GM06990 (cell line): ENCODE results near the gene KLF18.

ENCODE experiments used
- DNase-seq: peaks from one replicate; pipeline ENCODE4 v3.0.0-alpha.2; 2011; ENCODE audit not compliant: insufficient read length; ENCODE audit errors: extremely low read depth
- H3K27me3 ChIP-seq: replicated peaks from 2 replicates; pipeline ENCODE4 v1.6.0; 2011; ENCODE audit warnings: low read length; ENCODE audit not compliant: control insufficient read depth, insufficient read depth
- H3K36me3 ChIP-seq: 2 replicates; pipeline ENCODE4 v1.5.1; 2011; ENCODE audit warnings: low read length; ENCODE audit not compliant: control insufficient read depth, insufficient read depth
- H3K4me3 ChIP-seq: replicated peaks from 2 replicates; pipeline ENCODE4 v1.5.1; 2011; ENCODE audit warnings: low read depth, mild to moderate bottlenecking, control low read depth, low read length
- TF ChIP-seq, protein P1 (sequence below): IDR thresholded peaks from 2 replicates; pipeline ENCODE4 v1.5.1; 2011; ENCODE audit warnings: low read length, control low read depth, mild to moderate bottlenecking, inconsistent platforms; ENCODE audit not compliant: insufficient read depth, poor library complexity, severe bottlenecking

The KLF18 gene

DNA sequence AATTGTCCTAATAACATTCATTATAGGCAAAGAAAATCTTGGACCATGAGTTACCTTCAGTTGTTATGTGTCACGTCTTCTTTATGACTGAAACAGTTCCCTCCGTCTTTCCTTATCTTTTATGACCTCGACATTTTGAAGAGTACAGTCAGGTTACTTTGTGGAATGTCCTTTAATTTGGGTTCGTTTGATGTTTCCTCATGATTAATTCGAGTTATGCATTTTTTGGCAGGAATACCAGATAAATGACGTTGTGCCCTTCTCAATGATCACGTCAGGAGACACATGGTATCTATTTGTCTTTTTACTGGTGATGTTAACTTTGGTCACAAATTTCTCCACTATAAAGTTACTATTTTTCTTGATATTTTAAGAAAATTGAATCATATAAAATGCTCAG is 40.1 kb downstream of the KLF18 start:
- Histone ChIP-seq H3K36me3 (no peaks in the 10 kb centered on the region), H3K27me3 (no peaks in the 10 kb centered on the region), H3K4me3 (no peak overlapping the region)
- no peak for DNase-seq
- TF ChIP-seq, protein P1, sequence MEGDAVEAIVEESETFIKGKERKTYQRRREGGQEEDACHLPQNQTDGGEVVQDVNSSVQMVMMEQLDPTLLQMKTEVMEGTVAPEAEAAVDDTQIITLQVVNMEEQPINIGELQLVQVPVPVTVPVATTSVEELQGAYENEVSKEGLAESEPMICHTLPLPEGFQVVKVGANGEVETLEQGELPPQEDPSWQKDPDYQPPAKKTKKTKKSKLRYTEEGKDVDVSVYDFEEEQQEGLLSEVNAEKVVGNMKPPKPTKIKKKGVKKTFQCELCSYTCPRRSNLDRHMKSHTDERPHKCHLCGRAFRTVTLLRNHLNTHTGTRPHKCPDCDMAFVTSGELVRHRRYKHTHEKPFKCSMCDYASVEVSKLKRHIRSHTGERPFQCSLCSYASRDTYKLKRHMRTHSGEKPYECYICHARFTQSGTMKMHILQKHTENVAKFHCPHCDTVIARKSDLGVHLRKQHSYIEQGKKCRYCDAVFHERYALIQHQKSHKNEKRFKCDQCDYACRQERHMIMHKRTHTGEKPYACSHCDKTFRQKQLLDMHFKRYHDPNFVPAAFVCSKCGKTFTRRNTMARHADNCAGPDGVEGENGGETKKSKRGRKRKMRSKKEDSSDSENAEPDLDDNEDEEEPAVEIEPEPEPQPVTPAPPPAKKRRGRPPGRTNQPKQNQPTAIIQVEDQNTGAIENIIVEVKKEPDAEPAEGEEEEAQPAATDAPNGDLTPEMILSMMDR, result no peak

DNA sequence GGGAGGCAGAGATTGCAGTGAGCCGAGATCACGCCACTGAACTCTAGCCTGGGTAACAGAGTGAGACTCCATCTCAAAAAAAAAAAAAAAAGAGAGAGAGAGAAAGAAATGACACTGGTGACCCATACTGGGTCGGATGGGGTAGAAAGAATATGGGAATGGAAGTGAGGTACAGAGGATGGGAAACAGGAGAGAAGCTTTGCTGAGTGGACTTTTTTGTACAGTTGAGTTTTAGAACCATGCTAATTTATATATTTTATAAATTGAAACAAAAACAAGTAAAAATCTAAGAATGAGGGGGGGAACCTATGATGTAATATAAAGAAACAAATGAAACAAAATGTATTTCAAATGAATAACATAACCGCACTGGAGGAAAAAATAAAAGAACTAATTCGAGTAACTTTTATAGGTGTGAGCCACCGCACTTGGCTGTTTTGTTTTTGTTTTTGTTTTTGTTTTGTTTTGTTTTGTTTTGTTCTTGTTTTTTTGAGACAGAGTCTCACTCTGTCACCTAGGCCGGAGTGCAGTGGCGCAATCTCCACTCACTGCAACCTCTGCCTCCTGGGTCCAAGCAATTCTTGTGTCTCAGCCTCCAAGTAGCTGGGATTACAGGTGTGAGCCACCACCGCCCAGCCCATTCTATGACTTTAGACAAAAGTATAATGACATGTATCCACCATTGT is 41.1 kb downstream of the KLF18 start:
- no peak overlapping the region for H3K4me3 ChIP-seq
- H3K36me3 ChIP-seq, result no peaks in the 10 kb centered on the region
- no peak for DNase-seq
- TF ChIP-seq, protein P1, result no peak
- no peaks in the 10 kb centered on the region for H3K27me3 ChIP-seq

- H3K36me3 ChIP-seq, result no peaks in the 10 kb centered on the region
- no peaks in the 10 kb centered on the region for H3K27me3 ChIP-seq
- DNase-seq, result no peak
- no peak overlapping the region for H3K4me3 ChIP-seq
- TF ChIP-seq, protein P1, result no peak
These were observed 47.4 kb downstream of the KLF18 start for GRCh38 chr1:44094047-44094446.

DNA sequence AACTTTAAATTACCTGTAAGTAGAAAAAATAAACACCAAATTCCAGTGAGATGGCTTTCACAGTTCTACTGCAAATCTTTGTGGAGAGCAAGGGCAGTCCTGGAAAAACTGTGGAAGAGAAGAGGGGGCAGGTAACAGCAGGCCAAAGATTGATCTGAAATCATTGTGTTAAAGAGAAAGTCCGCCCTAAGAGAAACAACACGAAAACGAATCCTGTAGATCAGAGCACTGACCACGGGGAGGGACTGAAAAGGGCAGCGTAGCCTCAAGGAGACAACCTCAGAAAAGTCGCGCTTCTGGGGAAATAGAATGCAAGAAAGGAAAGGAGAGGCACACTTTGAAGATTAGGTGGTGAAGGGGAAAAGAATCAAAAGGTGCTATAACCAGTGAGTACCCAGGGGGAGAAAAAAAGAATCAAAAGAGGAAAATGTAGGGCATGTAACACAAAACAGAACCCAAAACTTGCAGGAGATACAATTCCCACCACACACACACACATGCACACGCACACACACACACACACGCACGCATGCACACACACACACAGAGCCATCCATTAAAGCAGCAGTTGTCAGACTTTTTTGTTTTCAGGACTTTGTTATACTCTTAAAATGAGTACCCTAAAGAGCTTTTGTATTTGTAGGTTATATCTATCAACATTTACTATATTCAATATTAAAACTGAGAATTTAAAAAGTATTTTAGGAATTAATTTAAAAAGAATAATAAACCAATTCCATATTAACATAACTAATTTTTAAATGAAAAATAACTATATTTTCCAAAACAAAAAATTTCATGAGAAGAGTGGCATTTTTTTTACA is 50.8 kb downstream of the KLF18 start:
- no peak for DNase-seq
- TF ChIP-seq, protein P1, result no peak
- Histone ChIP-seq H3K27me3 (no peaks in the 10 kb centered on the region), H3K36me3 (no peaks in the 10 kb centered on the region), H3K4me3 (no peak overlapping the region)

DNA sequence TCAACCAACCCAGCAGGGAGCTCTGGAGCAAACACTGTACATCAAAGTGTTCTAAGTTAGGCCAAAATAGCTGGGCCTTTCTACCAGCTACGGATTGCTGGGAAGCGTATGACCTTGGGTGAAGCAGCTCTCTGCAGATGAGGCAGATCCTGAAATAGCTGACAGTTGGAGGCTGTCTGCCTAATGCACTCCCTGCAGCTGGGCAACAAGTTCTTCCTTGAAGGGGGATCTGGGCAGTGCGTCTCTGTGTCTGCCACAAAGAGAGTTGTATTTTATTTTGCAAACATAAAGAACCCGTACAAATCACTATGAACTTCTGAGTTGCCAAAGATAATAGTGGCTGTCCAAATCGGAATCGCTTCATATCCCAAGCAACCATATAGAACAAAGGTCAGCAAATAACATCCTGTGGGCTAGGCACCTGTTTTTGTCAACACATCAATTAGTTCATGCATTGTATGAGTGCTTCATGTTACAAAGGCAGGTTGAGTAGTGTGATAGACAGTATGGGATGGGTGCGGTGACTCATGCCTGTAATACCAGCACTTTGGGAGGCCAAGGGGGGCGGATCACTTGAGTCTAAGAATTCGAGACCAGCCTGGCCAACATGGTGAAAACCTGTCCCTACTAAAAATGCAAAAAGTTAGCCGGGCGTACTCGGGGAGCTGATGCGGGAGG is 51.9 kb downstream of the KLF18 start:
- no peak for DNase-seq
- H3K27me3 ChIP-seq, result no peaks in the 10 kb centered on the region
- TF ChIP-seq, protein P1, result no peak
- H3K4me3 ChIP-seq, result no peak overlapping the region
- H3K36me3 ChIP-seq, result no peaks in the 10 kb centered on the region
